ENCODE results near the gene WNT9A.

DNA sequence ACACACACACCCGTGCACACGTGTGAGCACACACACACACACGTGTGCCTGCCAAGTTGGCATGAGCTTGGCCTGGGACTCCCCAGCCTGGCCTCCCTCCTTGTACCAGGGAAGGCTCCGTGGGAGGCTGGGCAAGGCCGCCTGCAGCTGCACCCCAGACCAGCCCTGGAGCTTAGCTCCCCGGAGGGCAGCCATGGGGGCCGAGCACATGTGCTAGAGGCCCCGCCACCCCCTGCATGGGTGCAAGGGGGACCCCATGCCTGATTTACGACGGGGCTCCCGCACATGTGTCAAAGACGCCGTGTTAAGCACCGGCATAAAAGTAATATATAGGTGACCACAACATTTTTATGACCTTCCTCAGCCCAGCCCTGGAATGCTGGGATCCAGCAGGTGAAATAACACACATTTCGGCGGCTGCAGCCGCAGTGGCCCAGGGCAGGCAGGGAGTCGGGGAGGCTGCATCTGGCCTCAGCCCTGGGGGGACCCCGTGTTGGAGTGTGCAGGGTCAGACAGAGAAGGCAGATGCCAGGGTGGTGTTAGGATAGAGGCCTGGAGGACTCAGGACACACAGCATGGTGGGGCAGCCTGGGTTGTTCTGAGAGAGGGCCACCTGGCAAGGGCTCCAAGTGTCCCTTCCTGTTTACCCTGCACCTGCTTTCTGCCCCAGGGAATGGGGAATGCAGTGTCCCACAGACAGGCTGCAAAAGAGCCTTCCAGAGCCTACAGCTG lies 56.3 kb downstream of the WNT9A start:
- TF ChIP-seq TAF1 (IDR thresholded peaks at IDR 0.05; ENCODE audit: borderline replicate concordance, insufficient read depth, low read length) = no peak
- TF ChIP-seq SIN3A (IDR thresholded peaks at IDR 0.05; ENCODE audit: borderline replicate concordance, insufficient read depth, low read length) = no peak
- TF ChIP-seq REST (IDR thresholded peaks at IDR 0.05; ENCODE audit: insufficient read depth in 1 of 2, low read depth in 2 of 2, low read length in 2 of 2) = no peak
- no peak for TF ChIP-seq POLR2AphosphoS5 (IDR thresholded peaks at IDR 0.05; ENCODE audit: low read depth, low read length)

All from PFSK-1 (cell line).